AG08396 (cell line): ENCODE results near the gene HADH.
A peak's percentile ranks its signal among the peaks of the same experiment; 100 is the strongest.
"Not testable (repeated sequence)": the region's sequence is repeated elsewhere in the genome, so short reads cannot be mapped to it uniquely, and the experiment has no call there.

ENCODE experiments used
- DNase-seq: peaks from one replicate; pipeline ENCODE4 v3.0.0; 2012; ENCODE audit warnings: low spot score, mixed read lengths

The HADH gene

GRCh38 chr4:107989537-107990386, at the start of gene HADH:
Gene HADH, plus strand, starts transcription at chr4:107989889. Its CDS starts 44 bp downstream, at chr4:107989933.
- peak; percentile 98 for DNase-seq

DNA sequence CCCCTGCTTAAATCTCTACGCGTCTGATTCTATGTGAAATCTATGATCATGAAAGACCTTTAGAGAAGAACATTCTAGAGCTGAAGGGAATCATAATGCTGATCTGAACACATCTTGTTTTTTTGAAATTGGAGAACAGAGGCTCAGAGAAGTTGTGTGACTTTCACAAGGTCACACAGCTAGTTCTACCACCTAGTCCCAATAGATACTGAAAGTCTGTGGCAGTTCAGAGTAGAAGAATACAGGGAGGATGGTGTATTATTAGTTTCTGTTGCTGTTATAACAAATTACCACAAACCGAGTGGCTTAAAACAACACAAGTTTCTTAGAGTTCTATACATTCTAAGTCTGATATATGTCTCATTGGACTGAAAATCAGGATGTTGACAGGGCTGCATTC, 43.9 kb upstream of the HADH start:
- no peak for DNase-seq

DNA sequence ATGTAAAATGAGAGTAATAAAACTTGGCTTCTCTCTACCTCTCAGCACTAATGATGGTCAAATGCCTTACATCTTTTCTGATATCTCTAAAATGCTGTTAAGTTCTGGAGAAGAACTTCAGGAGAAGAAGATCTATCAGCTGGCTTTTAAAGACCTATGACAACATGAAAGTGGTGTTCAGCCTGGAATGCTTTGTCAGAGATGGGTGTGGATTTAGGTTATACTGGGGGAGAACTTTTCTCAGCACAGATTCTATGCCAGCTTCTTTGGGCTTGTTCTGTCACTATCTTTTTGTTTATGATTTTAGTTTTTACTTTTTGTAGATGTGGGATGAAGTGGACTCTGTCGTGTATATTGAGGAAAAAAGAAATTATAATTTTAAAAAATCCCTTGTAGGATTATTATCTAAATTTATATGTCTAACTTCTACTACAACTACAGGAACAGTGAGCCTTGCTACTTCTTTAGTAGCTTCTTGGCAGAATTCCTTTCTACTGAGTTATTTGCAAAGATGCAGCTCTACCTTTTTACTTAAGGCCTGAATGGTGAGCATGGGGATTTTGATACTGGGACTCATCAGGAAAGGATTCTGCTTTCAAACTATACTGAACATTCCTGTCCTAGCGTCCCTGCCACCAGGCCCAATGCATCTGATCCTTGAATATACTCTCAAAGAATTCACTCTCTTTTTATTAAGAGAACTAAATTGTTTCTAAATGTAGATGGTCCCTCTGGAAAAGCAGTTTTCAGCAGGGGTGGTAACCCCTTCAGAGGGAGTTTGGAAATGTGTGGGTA, 38.7 kb upstream of the HADH start:
- no peak for DNase-seq

DNA sequence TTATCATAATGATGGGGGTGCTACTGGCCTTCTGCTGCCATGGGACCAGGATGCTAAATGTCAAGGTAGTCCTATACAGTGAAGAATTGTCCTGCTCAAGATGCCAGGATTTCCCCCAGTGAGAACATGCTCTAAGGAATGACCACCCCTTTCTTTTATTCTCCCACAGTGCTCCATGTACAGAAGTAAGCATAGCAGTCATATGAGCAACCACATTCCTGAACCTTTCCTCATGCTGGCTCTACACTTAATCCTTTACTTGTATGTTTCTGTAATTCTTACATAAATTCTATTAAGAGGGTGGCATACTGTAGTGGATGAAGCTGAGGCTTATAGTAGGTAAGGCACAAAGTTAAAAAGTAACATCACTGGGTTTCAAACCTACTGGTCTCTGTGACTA, 38.1 kb upstream of the HADH start:
- DNase-seq = peak; percentile 52

- DNase-seq = no peak
Observed at GRCh38 chr4:107956011-107956410, 33.7 kb upstream of the HADH start.

DNA sequence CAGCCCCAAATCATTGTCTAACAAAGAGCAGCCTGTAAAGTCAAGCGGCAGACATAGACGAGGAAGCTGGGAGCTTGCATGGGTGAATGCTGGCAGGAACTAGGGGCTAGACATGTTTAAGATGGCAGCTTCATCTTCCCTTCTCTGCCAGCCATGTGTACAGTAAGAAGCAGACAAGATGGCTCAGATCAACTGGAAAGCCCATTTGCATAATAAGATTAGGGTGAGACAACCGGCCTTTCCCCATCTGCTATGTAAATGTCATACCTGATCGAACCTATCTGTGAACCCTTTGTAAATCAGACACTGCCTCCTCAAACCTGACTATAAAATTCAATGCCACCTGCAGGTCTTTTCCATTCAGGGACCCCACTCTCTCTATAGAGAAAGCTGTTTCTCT, 22.8 kb upstream of the HADH start:
- no peak for DNase-seq

DNA sequence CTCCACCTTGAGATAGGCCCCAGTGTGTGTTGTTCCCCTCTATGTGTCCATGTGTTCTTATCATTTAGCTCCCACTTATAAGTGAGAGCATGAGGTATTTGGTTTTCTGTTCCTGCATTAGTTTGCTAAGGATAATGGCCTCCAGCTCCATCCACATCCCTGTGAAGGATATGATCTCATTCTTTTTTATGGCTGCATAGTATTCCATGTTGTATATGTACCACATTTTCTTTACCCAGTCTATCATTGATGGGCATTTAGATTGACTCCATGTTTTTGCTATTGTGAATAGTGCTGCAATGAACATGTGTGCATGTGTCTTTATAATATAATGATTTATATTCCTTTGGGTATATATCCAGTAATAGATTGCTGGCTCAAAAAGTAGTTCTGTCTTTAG, 22.2 kb upstream of the HADH start:
- not testable (repeated sequence) for DNase-seq

DNA sequence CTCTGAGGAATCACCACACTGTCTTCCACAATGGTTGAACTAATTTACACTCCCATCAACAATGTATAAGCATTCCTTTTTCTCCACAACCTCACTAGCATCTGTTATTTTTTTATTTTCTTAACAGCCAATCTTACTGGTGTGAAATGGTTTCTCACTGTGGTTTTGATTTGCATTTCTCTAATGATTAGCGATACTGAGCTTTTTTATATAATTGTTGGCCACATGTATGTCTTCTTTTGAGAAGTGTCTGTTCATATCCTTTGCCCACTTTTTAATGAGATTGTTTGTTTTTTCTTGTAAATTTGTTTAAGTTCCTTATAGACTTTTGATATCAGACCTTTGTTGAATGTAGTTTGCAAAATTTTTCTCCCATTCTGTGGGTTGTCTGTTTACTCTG, 21.8 kb upstream of the HADH start:
- not testable (repeated sequence) for DNase-seq

DNA sequence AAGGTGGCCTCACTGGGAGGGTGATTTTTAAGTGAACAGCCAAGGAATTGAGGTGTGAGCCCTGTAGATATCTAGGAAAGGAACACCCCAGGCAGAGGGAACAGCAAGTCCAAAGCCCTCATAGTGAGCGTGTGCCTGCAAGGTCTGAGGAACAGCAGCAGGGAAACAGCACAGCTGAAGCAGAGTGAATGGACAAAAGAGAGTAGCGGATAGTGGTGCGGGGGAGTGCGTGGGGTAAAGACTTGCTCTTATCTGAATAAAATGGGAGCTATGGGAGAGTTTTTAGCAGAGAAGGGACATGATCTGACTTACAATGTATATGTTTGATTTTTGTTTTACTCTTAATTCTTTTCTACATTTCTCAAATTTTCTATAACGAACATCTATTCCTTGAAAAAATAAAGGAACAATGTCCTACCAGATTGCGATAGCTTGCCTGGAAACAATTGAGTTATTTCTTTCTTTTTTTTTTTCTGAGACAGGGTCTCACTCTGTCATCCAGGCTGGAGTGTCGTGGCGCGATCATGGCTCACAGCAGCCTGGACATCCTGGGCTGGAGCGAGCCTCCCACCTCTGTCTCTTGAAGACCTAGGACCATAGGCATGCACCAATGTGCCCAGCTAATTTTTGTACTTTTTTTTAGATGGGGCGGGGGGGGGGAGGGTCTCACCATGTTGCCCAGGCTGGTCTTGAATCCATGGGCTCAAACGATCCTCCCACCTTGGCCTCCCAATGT, 19.5 kb upstream of the HADH start:
- no peak for DNase-seq

DNA sequence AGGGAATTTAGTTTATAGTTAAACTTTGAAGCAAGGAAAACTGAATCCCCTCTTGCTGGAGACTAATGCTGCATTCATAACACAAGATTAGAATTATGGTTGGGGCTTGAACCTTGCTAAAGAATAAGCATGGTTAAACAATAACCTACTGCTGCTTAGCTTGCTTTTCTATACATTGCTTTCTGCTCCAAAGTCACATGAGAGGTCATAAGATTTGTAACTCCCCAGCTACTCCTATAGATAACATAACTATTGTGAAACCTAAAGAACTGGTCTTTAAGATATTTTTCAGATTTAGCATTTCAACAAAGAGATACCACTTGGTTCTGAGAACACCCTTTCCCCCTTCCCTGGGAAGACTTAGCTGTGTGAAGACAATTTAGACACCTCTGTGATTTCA, 17.1 kb upstream of the HADH start:
- DNase-seq = no peak

DNA sequence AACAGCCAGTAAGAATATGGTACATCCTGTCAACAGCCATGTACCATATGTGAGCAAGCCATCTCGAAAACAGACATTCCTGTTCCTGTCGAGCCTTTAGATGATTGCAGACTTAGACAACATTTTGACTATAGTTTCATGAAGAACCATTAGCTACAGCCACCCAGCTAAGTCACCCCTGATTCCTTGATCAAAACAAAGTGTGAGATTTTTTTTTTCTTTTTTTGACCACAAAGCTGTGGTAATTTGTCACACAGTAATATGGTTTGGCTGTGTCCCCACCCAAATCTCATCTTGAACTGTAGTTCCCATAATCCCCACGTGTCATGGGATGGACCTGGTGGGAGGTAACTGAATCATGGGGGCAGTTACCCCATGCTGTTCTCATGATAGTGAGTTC, 15.2 kb upstream of the HADH start:
- DNase-seq = no peak

- no peak for DNase-seq
Observed at GRCh38 chr4:107977482-107977881, 12.2 kb upstream of the HADH start.

- DNase-seq = no peak
Observed at GRCh38 chr4:107977966-107978705, 11.6 kb upstream of the HADH start.

DNA sequence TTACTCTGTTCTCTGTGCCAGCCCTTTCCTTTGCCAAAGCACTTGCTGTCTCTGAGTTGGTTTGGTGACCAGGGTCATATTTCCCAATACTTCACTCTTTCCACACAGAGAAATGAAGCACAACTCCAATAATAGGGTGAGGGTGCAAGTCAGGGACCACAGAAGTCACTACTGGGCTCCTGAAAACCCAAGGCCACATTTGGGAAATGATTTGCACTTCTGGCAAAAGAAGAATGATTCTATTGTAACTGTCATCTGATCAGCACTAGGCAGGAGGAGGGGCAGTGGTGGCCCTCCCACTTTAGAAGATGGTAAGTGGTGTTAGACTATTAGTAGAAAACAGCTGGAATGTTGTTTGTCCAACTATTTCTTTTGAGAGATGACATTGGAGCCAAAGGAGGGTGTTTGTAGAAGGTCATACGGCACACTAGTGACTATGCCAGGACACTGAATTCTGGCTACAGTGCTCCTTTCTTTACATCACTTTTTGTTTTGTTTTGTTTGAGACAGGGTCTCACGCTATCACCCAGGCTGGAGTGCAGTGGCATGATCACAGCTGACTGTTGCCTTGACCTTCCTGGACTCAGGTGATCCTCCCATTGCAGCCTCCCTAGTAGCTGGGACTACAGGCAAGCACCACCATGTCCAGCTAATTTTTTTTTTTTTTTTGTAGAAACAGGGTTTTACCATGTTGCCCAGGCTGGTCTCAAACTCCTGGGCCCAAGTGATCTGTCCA, 10.8 kb upstream of the HADH start:
- no peak for DNase-seq

DNA sequence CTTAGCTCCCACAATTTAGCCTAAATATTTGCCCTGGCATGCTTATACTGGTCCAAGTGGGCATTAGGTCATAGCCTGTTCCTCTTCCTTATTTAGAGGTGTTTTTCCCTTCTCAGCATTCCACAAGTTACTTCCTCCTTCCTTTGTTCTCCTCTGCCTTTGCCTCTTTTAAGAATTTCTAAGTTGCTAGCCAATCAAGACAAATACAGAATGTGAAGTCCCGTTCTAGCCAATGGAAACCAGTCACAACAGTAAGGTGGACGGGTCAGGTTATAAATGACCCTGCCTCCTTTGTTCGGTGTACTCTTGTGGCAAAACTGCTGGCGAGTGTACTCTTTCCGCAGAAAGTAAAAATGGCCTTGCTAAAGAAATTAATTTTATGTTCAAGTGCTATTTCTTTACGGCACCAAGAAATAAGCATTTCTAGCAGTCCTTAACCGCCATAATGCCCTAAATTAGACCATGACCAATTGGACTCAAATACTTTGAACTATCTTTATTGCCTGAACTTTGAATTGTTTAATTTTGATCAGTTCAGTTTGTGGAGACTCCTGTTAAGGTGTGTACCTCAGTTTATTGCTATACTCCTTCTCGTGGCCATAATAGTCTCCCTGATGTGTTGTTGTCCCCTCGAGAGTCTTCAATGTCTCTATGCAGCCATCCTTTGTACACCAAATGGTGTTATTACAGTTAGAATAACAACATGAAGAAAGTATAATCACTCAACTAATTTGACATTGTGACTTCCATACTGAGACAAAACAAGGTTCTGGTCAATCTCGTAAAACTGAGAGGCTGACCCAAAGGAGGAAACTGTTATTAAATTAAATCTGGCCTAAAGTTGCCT, 1.6 kb upstream of the HADH start:
- DNase-seq = no peak

DNA sequence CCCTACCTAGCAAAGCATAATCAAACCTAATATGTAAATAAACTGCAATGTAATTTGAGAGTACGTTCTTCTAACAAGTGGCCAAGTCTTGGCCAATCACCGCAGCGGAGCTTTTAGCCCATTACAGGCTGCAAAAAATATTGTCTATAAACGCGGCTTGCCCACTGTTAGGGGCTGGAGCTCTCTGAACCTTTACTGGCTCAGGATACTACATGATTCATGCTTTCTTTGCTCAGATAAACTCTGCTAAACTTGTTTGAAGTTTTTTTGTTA, 990 bp upstream of the HADH start:
- DNase-seq = no peak

- DNase-seq = no peak
Observed at GRCh38 chr4:107989162-107989536, 540 bp upstream of the HADH start.

- DNase-seq = no peak
Observed at GRCh38 chr4:107991945-107992630, 2.4 kb downstream of the HADH start.

DNA sequence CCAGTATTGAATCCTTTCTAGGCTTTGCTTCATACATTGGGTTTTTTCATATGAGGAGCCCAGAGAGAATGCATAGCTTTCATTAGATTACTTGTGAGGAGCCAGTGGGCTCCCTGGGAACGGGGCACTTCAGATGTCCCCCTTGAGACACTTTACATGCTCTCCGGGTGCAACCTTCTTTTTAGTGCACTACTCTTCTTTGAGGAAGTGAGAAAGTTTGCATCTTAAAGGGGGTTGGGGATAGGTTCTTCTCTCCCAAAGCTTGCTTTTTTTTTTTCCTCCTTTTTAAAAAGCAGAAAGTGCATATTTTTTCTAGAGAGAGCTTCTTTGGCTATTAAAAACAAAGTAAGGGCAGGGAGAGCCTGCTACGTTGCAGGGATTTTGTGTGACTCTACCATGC, 4.3 kb downstream of the HADH start:
- DNase-seq = no peak

DNA sequence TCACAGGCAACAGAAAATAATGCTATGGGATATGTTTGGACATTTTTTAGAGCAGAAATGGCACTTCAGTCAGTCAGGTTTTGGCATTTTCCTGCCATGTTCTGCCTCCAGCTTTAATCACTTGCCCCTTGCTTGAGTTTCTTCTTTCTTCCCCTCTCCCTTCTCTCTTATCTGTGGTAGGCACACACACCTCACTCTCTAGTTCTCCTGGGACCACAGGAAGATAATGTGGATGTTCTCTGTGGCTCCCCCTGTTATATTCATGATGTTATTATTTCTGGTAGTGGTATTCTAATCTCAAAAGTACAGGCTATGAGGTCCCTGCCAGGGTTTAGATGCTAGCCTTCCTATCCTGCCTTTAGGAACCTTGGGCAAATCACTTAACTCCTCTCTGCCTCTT, 5.2 kb downstream of the HADH start:
- no peak for DNase-seq
